ENCODE results near the gene SLC18B1.
A peak's percentile ranks its signal among the peaks of the same experiment; 100 is the strongest.
"Not testable (repeated sequence)": the region's sequence is repeated elsewhere in the genome, so short reads cannot be mapped to it uniquely, and the experiment has no call there.

Gene SLC18B1

GRCh38 chr6:132804251-132804650 lies 5.8 kb upstream of the SLC18B1 start:
- DNase-seq: no peak

- DNase-seq: no peak
Measured at GRCh38 chr6:132800656-132801055, 2.2 kb upstream of the SLC18B1 start.

GRCh38 chr6:132798869-132799538 lies 567 bp upstream of the SLC18B1 start:
- peak; percentile 57 for DNase-seq

GRCh38 chr6:132795461-132795860 lies 3.0 kb downstream of the SLC18B1 start:
- no peak for DNase-seq

GRCh38 chr6:132792510-132792909 lies 5.9 kb downstream of the SLC18B1 start:
- DNase-seq: no peak

- DNase-seq: no peak
Measured at GRCh38 chr6:132790450-132790849, 8.0 kb downstream of the SLC18B1 start.

GRCh38 chr6:132789396-132789776 lies 9.1 kb downstream of the SLC18B1 start:
- DNase-seq: no peak

- no peak for DNase-seq
Measured at GRCh38 chr6:132788658-132789395, 9.6 kb downstream of the SLC18B1 start.

GRCh38 chr6:132785936-132786335 lies 12.5 kb downstream of the SLC18B1 start:
- DNase-seq: no peak

GRCh38 chr6:132780770-132781371 lies 17.6 kb downstream of the SLC18B1 start:
- no peak for DNase-seq

- DNase-seq: not testable (repeated sequence)
Measured at GRCh38 chr6:132777881-132778280, 20.6 kb downstream of the SLC18B1 start.

- peak; percentile 41 for DNase-seq
Measured at GRCh38 chr6:132768051-132768517, 30.4 kb downstream of the SLC18B1 start.

- no peak for DNase-seq
Measured at GRCh38 chr6:132765560-132765959, 32.9 kb downstream of the SLC18B1 start.

GRCh38 chr6:132764370-132764769 lies 34.1 kb downstream of the SLC18B1 start:
- DNase-seq: no peak

- DNase-seq: no peak
Measured at GRCh38 chr6:132763269-132763668, 35.2 kb downstream of the SLC18B1 start.

GRCh38 chr6:132760256-132760655 lies 38.2 kb downstream of the SLC18B1 start:
- DNase-seq: no peak

GRCh38 chr6:132758689-132759088 lies 39.7 kb downstream of the SLC18B1 start:
- DNase-seq: no peak

GRCh38 chr6:132752255-132752654 lies 46.2 kb downstream of the SLC18B1 start:
- DNase-seq: no peak

- no peak for DNase-seq
Measured at GRCh38 chr6:132751828-132752227, 46.6 kb downstream of the SLC18B1 start.

- DNase-seq: no peak
Measured at GRCh38 chr6:132751306-132751705, 47.1 kb downstream of the SLC18B1 start.

GRCh38 chr6:132750455-132751248 lies 47.8 kb downstream of the SLC18B1 start:
- no peak for DNase-seq

- DNase-seq: no peak
Measured at GRCh38 chr6:132749111-132749510, 49.3 kb downstream of the SLC18B1 start.

GRCh38 chr6:132748446-132748845 lies 50.0 kb downstream of the SLC18B1 start:
- no peak for DNase-seq

Data from right kidney (tissue), 1 donor.